Loucy (cell line): ENCODE results near the gene PLPPR5.
"Not testable (repeated sequence)": the region's sequence is repeated elsewhere in the genome, so short reads cannot be mapped to it uniquely, and the experiment has no call there.

ENCODE experiments used
- CTCF ChIP-seq: fragments of 200-600 bp; sonication (generic); conservative IDR thresholded peaks from 2 replicates; pipeline ENCODE4 v1.5.1; 2014; ENCODE audit warnings: mild to moderate bottlenecking, antibody characterized with exemption, low read length
- EZH2phosphoT487 ChIP-seq: fragments of 200-600 bp; IDR thresholded peaks from 2 replicates; pipeline ENCODE4 v1.6.1; 2018; ENCODE audit warnings: antibody characterized with exemption, mild to moderate bottlenecking, moderate library complexity, borderline replicate concordance

GRCh38 chr1:98881234-98881633 is 123.4 kb downstream of the PLPPR5 start:
- not testable (repeated sequence) for TF ChIP-seq CTCF, EZH2phosphoT487
